ENCODE measurements around the gene ZNF646. TPM values are rescaled to one million over a fixed set of nuclear protein-coding genes. Genes with fewer than 3 reads are reported as not detected.

The ZNF646 gene
- total RNA-seq, 1 donor from 2014 or later: 10.6 TPM

DNA sequence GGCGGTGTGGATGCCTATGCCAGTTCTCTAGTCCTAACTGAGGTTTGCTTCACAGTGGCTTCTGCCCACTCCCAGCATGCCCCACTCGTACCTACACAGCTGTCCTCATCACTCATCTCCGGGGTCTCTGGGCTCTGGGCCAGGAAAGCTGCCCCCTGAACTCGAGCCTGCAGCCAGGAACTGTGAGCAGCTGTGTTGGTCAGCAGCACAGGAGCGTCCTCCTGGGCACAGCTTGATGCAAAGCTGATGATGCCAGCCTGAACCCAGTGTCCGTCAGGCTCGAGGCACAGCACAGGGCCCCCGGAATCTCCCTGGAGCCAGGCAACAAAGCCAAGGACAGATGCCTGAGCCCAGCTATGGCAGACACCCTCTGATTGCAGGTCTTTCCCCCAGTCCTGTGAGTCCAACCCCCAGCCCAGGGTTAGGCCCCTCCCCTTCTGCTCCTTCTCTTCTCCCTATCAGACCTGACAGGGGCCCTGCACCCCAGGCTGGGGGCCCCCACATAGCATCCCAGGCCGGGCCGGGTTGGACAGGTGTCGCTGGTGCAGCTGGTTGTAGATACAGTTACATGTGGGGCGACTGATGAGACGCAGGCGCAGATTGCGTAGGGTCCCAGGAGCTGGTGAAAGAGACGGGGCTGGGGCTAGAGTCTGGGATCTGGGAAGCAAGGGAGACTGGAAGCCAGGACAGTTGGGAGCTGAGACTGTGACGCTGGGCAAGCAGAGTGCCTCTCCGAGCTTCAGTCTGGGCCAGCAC lies 11.8 kb downstream of the ZNF646 start:
- peaks cover 0 to 44% of the 10 kb centered on the region in 2 donors for H3K36me3 ChIP-seq
- no peak overlapping the region for H3K27ac ChIP-seq
- TF ChIP-seq POLR2AphosphoS5 (IDR thresholded peaks at IDR 0.05; ENCODE audit: insufficient read depth in 1 of 2, low read depth in 1 of 2) (no peak), POLR2A (IDR thresholded peaks at IDR 0.05) (no peak)
- TF ChIP-seq, protein P1, sequence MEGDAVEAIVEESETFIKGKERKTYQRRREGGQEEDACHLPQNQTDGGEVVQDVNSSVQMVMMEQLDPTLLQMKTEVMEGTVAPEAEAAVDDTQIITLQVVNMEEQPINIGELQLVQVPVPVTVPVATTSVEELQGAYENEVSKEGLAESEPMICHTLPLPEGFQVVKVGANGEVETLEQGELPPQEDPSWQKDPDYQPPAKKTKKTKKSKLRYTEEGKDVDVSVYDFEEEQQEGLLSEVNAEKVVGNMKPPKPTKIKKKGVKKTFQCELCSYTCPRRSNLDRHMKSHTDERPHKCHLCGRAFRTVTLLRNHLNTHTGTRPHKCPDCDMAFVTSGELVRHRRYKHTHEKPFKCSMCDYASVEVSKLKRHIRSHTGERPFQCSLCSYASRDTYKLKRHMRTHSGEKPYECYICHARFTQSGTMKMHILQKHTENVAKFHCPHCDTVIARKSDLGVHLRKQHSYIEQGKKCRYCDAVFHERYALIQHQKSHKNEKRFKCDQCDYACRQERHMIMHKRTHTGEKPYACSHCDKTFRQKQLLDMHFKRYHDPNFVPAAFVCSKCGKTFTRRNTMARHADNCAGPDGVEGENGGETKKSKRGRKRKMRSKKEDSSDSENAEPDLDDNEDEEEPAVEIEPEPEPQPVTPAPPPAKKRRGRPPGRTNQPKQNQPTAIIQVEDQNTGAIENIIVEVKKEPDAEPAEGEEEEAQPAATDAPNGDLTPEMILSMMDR (IDR thresholded peaks at IDR 0.05): no peak
- no peak overlapping the region for H3K4me3 ChIP-seq
- no peak for DNase-seq (ENCODE audit: extremely low spot score in 2 of 2)
- no peaks in the 10 kb centered on the region for H3K9me3 ChIP-seq
- H3K27me3 ChIP-seq: no peaks in the 10 kb centered on the region
- intact Hi-C loops (cut with DNase I): loop anchor here (10.0 kb wide), 1 partner anchor 59 kb away; no protein-coding TSS in a partner anchor
- peaks cover 13% of the 10 kb centered on the region for H3K4me1 ChIP-seq

DNA sequence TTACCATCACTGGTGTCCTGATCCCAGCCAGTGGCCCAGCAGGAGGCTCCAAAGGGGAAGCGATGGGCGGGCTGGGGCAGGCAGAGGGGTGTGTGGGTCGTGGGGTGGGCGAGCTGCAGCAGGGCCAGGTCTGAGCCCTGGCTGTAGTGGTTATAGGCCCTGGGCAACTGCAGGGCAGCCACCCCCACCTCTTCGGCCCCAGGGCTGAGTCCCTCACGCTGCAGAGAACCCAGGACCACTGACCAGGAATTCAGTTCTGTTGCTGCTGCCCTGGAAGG lies 12.3 kb downstream of the ZNF646 start:
- no peaks in the 10 kb centered on the region for H3K27me3 ChIP-seq
- peaks cover 0 to 40% of the 10 kb centered on the region in 2 donors for H3K36me3 ChIP-seq
- DNase-seq (ENCODE audit: extremely low spot score in 2 of 2): no peak
- no peak for TF ChIP-seq POLR2AphosphoS5 (IDR thresholded peaks at IDR 0.05; ENCODE audit: insufficient read depth in 1 of 2, low read depth in 1 of 2)
- TF ChIP-seq, protein P1 (IDR thresholded peaks at IDR 0.05): no peak
- TF ChIP-seq POLR2A (IDR thresholded peaks at IDR 0.05): no peak
- H3K4me3 ChIP-seq: no peak overlapping the region
- intact Hi-C loops (cut with DNase I): loop anchor here (10.0 kb wide), 1 partner anchor 58 kb away; no protein-coding TSS in a partner anchor
- H3K4me1 ChIP-seq: peaks cover 11% of the 10 kb centered on the region
- H3K9me3 ChIP-seq: no peaks in the 10 kb centered on the region
- H3K27ac ChIP-seq: no peak overlapping the region

DNA sequence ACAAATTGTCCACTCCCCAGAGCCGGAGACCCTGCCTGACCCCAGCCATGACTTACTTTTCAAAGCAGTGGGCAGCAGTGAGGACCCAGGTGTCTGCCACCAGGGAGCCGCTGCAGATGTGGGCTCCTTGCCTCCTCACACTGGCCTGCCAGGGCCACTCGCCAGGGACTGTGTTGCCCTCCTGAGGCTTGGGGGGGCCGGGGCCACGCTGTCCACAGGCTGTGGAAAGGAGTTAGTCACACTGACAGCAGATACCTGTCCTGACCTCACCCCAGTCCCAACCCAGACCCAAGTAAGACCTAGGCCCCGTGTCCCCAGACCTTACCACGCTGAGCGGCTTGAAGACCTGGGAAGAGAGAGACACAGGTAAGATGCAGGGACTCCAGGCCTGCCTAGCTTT lies 13.3 kb downstream of the ZNF646 start:
- H3K27me3 ChIP-seq: no peaks in the 10 kb centered on the region
- peaks cover 2% of the 10 kb centered on the region for H3K4me1 ChIP-seq
- peaks cover 0 to 32% of the 10 kb centered on the region in 2 donors for H3K36me3 ChIP-seq
- no peak for DNase-seq (ENCODE audit: extremely low spot score in 2 of 2)
- no peak for TF ChIP-seq POLR2AphosphoS5 (IDR thresholded peaks at IDR 0.05; ENCODE audit: insufficient read depth in 1 of 2, low read depth in 1 of 2)
- TF ChIP-seq POLR2A (IDR thresholded peaks at IDR 0.05): no peak
- TF ChIP-seq, protein P1 (IDR thresholded peaks at IDR 0.05): no peak
- no peak overlapping the region for H3K27ac ChIP-seq
- H3K4me3 ChIP-seq: no peak overlapping the region
- H3K9me3 ChIP-seq: no peaks in the 10 kb centered on the region
- intact Hi-C loops (cut with DNase I): loop anchor here (10.0 kb wide), 1 partner anchor 57 kb away; no protein-coding TSS in a partner anchor

DNA sequence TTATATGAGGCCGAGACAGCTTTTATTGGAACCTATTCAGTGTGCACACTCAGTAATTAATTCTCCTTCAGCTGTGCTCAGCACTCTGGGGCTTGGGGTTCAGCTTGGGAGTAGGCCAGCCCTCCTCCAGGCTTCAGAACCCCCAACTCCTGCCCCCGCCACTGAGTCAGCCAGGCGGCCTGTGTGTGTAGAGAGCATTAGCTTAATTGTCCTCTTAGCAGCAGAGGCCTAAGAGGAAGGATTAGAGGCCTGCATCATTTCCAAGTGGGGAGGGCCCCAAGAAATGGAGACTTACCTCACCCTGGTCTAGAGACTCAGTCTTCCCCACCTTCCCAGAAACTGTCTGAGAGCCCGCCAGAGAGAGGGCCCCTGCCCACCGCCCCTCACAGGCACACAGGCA lies 13.7 kb downstream of the ZNF646 start:
- H3K4me3 ChIP-seq: no peak overlapping the region
- H3K9me3 ChIP-seq: no peaks in the 10 kb centered on the region
- H3K36me3 ChIP-seq: peaks cover 0 to 27% of the 10 kb centered on the region in 2 donors
- peaks cover 5% of the 10 kb centered on the region for H3K4me1 ChIP-seq
- DNase-seq (ENCODE audit: extremely low spot score in 2 of 2): no peak
- intact Hi-C loops (cut with DNase I): loop anchor here (10.0 kb wide), 1 partner anchor 57 kb away; no protein-coding TSS in a partner anchor
- no peak overlapping the region for H3K27ac ChIP-seq
- no peaks in the 10 kb centered on the region for H3K27me3 ChIP-seq
- no peak for TF ChIP-seq POLR2AphosphoS5 (IDR thresholded peaks at IDR 0.05; ENCODE audit: insufficient read depth in 1 of 2, low read depth in 1 of 2)
- TF ChIP-seq, protein P1 (IDR thresholded peaks at IDR 0.05): no peak
- TF ChIP-seq POLR2A (IDR thresholded peaks at IDR 0.05): no peak

Data from vagina (tissue), 2 donors.